GM18873 (cell line): ENCODE data around the gene KLF16.

ENCODE experiments used
- ATAC-seq: cut with Tn5 transposase; IDR thresholded peaks from one replicate; pipeline ENCODE4 v1.9.1; 2021; ENCODE audit warnings: mild to moderate bottlenecking, moderate library complexity, moderate number of reproducible peaks; ENCODE audit not compliant: unreplicated experiment, low FRiP score

KLF16 gene

DNA sequence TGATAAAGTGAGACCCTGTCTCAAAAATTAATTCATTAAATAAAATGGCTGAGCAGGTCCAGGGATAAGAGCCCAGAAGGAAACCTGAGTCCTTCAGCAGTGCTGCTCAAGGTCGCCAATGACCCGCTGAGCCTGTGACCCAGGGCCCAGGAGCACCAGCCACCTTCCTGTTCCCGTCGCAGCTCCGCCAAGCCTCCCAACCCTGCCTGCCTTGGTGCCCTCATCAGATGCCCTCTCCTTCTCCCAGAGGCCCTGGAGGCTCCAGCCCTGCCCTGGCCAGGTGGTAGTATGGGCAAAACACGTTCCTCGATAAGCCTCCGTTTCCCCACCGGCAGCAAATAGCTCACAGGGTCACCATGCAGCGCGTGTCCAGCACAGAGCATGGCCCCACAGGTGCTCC is 17.7 kb downstream of the KLF16 start:
- ATAC-seq: no peak

DNA sequence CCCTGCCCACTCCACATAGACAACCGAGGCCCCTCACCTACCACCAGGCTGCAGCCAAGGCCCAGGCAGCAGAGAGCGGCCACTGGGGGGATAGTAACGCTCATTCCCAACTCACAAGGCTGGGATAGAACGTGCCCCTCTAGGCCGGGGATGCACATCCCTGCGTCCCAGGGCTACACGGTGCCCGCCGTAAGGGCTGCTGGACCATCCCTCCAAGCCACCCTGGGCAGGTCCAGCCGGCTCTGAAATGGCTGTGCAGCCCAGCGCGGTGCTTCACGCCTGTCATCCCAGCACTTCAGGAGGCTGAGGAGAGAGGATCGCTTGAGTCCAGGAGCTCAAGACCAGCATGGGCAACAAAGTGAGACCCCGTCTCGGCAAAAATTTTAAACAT is 18.3 kb downstream of the KLF16 start:
- no peak for ATAC-seq

DNA sequence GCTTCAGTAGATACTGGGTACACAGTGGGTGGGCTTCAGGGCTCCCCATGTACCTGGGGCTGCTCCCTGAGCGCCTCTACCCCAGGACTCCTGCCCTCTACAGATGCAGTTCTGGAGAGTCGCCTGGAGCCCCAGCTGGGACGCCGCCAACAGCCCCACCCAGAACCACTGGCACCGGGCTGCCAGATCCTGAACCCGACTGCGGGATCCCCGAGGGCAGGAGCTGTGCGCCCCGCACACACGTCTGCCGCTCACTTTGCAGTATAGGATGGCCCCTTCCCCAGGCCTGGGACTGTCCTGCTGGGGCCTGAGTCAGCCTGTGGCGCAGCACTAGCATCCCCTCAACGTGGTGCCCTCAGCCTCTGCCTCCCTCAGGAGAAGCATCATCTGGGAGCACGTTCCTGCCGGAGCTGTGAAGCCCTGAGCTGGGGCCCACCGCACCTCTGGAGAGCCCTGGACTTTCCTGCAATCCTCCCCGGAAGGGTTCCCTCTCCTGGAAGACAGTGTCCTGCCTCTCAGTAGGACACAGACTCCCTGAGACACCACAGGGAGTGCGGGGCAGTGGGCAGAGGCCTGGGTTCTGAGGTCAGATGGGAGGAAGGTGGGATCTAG is 18.8 kb downstream of the KLF16 start:
- ATAC-seq: no peak

DNA sequence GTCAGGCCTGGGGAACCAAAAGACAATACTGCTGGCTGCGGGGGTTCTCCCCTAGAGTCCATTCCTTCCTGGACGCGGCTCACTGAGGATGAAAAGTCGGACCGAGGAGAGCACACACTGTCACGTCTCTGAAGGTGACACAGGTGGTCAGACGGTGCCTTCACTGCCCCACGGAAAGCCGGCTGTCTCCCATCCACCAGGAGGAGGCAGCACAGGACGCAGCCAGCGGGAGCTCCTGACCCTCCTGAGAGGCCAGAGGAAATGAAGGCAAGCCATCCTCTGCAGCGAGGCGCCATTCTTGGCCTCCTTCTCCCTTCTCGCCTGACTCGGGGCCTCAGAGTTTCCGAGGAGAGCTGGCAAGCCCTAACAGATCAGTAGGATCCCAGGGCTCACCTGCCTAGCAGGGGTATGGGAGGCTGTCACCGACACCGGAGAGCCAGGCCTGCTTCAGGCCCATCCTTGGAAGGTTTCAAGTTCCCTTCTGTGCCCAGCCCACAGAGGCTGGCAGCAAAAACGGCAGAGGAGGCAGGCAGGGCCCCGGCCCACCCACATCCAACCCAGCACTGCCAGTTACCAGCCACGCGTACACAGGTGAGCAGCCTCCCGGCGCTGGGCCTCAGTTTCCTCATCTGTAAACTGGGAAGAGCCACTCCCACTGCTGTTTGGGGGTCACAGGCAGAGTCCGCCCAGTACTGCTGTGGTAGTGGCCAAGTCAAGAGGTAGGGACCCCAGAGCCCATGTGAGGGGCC is 19.6 kb downstream of the KLF16 start:
- ATAC-seq: no peak

DNA sequence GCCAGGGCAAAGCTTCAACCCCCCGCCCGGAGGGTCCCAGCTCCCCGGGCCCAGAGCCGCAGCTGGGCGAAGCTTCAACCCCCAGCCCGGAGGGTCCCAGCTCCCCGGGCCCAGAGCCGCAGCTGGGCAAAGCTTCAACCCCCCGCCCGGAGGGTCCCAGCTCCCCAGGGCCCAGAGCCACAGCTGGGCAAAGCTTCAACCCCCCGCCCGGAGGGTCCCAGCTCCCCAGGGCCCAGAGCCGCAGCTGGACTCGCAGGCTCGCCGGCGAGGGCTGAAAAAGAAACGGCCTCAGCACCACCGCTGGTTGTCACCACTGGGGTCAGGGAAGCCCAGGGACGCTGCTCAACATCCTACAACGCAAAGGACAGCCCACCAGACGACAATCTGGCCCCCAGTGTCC is 20.3 kb downstream of the KLF16 start:
- no peak for ATAC-seq

DNA sequence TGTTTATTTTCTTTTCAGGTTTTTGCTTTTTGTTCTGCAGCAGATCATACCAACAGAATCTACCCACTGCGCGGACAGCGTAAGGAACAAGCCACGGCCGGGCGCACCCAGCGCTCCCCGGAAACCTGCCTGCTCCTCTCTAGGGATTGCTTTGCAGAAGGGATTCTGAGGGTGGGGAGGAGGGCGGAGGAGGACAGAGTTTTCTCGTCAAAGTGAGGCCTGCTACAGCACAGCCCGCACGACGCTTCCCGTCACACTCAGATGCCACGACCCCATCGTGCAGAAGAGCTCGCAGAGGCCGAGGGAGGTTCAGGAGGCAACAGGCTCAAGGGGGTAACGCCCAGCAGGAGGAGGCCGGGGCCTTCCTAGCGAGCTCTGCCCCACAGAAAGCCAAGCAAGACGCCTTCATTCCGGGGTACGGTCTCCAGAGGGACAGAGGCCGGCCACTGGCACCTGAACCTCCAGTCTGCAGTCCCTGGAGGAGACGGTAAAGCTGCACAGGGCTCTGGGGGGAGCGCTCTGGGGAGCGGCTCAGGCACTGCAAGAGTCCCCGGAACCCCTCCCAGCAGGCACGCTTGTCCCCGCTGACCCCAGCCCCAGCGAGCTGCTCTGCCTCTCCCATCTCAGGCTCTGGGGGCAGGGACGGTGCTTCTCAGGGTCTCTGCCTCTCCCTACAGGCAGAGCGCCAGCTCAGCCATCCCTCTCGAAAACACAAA is 22.0 kb downstream of the KLF16 start:
- ATAC-seq: no peak

DNA sequence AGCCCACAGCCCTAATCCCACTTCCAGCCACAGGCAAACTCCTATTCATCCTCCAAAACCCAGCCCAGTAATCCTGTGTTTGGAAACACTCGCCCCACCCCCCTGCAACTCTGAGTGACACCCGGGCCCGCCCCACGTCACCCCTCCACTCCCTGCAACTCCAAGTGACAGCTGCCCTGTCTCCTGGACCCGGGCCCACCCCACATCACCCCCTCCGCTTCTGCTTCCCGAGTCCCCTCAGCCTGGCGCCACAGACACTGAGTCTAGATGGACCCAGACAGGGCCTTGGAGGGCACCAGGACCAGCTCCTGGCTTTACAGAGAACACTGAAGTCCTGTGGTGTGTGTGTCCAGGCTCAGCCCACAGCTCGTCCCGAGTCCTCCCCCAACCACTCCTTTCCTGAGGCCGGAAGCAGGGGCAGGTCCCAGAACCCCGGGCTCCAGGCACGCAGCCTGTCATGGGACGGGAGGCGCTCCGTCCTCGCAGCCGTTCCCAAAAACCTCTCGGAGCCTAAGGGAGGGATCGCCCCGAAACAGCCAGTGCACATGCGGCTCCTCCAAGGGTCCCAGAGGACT is 22.8 kb downstream of the KLF16 start:
- no peak for ATAC-seq

DNA sequence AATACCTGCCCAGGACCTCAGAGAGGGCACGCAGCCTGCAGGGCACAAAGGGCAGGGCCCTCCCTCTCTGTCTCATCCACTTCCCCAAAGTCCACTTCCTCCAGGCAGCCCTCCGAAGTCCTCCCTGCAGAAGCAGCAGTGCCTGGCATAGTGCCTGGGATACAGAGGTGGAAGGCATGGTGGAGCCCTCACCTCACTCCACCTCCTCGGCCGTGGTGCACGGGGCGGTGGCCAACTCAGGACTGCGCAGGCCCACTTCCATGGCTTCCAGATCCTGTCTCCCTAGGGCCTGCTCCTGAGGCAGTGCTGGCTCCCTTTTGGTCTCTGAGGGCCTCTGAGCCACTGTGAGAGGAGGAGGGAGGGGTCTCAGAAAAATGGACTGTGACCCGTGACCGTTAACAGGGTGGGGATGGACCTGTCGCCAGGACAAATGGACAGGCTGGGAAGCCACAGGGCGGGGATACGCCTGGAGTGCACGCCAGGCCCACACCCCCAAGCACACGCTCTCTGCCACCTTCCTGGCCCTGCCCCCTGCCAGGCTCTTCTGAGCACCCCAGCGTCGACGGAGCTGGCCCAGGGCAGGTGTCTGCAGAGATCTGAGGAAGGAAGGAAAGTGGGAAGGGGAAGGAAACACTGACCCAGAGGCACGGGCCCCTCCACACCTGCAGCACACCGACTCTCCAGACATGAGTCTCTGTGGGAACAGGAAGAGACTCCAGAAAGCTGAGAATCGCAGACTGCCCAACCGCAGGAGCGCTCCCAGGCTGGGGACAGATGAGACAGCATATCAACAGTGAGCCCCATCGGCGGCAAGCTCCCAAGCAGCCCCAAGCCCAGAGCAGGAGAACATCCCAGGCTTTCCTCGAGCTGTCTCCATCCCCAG is 23.5 kb downstream of the KLF16 start:
- no peak for ATAC-seq

DNA sequence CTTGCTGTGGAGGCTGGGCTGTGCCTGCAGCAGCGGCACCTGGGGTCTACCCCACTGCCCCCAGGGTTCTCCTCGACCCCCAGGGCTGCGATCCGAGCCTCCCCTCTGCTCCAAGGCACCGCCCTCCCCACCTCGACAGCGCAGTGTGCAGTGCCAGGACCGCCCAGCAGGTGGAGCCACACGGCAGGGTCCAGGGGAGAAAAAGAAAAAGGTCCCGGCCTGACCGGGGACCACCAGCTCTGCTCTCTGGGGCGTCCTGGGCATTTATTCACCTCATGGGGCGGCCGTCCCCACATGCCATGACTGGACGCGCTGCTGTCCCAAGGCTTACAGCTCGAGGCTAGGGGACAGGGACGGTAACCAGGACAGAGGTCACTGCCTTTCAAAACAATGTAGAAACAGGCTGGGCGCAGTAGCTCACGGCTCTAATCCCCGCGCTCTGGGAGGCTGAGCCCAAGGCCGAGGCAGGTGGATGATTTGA is 25.7 kb downstream of the KLF16 start:
- no peak for ATAC-seq

DNA sequence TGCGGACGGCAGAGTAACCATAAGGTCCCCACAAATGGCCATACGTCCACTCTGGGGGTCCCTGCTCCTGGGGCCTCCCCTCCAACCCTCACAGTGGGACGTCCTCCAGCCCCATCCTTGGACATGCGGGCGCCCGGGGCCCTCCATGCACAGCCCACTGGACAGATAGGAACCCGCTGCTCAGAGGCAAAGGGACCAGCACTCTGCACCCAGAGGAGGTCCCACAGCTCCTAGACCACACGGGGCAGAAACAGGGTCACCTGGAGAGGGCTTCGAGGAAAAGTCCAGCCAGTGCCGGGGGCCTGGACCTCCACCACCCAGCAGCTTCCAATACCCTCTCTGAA is 26.2 kb downstream of the KLF16 start:
- no peak for ATAC-seq

DNA sequence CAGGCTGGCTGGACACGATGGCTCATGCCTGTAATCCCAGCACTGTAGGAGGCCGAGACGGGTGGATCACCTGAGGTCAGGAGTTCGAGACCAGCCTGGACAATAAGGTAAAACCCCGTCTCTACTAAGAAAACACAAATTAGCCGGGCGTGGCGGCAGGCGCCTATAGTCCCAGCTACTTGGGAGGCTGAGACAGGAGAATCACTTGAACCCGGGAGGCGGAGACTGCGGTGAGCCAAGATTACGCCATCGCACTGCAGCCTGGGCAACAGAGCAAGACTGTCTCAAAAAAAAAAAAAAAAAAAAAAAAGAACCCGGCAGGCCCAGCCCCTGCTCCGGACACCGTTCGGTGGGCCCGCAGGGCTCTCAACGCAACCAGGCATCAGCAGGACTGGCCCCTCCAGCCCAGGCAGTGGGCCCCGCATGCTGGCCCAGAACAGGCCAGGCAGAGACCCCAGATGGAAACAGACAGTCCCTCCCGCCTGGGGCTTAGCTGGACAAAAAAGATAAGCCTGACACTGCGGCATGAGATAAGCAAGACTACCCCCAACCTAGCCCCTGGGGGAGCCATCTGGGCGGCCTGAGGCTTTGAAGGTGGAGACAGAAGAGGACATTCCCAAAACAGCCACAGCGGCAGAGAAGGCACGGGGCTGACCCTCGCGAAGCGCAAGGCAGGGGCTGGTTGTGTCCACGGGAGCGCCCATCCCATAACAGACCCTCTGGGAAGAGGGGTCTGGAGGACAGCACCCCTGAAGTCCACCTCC is 26.7 kb downstream of the KLF16 start:
- no peak for ATAC-seq

DNA sequence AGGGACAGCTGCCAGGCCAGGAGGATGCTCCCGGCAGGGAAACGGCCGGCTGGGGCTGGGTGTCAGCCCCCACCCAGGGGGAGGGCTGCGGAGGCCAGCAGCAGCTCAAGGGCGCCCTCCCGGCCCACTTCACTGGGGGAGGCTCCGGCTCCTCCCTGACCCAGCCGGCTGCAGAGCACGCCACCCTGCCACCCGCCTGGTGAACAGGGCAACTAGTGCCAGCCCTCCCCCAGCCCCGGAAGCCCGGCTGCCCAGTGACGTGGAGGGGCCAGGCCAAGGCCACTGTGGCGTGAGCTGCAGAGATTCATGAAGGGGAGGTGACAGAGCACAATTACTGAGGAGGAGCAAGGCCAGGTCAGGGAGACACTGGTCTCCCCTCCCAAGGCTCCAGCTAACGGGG is 29.8 kb downstream of the KLF16 start:
- ATAC-seq: no peak

DNA sequence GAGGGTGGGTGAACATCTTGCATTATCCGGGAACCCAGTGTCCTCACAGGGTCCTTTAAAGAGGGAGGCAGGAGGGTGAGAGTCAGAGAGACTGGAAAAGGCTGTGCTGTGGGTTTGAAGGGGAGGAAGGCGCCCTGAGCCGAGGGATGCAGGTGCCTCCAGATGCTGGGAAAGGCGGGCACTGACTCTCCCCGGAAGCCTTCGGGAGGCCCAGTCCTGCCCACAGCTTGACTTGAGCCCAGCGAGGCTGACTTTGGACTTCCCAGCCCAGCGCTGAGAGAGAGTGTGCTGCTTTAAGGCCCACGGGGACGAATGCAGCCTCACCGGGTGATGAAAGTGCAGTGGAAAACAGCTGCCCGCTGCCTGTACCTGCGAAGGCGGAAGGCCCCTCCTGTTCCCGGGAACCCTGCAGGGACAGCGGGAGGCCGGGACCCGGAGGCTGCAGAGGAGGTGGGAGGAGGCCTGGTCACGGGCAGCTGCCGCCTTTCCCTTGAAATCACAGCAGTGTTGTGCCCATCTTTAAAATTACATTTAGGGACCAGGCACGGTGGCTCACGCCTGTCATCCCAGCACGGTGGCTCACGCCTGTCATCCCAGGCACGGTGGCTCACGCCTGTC is 31.2 kb downstream of the KLF16 start:
- no peak for ATAC-seq

DNA sequence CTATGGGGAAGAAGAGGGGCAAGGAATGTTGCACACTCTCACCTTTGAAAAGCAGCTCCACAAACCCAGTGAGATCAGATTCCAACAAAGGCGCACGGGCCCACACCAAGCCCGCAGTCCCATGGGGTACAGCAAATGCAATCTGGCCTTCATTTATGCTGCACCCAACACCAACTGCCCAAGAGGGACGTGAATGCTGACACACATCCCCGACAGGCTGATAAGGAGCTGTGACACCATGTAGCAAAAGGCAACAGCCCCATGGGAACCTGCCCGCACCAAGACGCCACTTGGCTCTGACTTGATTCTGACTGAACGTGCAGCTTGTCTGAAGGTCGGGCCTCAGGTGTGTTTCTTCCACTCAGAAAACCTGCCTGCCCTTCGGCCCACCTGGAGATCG is 32.4 kb downstream of the KLF16 start:
- ATAC-seq: no peak

DNA sequence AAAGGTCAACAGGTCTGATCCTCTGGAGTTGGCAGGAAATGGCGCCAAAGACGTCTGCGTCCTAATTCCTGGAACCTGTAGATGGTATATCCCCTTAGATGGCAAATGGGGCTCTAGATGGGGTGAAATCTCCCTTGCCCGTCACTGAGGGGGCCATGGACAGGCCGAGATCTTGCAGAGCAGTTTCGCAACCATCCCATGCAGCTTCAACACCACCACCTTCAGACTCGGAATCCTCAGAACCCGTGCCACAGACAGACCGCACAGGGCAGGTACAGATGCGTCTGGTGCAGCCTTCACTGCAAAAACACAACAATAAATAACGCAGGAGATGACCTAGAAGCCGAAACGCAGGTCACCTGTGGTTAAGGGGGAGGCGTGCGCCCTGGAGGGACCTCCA is 32.8 kb downstream of the KLF16 start:
- no peak for ATAC-seq

DNA sequence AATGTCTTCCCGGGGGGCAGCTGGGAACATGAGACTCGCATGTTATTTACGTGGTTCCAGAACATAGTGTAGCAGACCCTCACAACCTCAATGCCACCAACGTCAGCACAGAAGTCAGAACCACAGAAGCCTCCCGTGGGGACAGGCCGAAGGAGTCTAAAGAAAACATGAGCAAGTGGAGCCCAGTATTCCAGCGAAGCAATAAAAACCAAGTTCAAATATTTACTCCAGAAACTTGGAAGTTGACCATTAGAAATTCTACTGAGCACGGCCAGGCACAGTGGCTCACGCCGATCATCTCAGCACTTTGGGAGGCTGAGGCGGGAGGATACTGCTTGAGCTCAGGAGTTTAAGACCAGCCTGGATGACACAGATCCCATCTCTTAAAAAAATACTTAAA is 33.4 kb downstream of the KLF16 start:
- ATAC-seq: no peak

DNA sequence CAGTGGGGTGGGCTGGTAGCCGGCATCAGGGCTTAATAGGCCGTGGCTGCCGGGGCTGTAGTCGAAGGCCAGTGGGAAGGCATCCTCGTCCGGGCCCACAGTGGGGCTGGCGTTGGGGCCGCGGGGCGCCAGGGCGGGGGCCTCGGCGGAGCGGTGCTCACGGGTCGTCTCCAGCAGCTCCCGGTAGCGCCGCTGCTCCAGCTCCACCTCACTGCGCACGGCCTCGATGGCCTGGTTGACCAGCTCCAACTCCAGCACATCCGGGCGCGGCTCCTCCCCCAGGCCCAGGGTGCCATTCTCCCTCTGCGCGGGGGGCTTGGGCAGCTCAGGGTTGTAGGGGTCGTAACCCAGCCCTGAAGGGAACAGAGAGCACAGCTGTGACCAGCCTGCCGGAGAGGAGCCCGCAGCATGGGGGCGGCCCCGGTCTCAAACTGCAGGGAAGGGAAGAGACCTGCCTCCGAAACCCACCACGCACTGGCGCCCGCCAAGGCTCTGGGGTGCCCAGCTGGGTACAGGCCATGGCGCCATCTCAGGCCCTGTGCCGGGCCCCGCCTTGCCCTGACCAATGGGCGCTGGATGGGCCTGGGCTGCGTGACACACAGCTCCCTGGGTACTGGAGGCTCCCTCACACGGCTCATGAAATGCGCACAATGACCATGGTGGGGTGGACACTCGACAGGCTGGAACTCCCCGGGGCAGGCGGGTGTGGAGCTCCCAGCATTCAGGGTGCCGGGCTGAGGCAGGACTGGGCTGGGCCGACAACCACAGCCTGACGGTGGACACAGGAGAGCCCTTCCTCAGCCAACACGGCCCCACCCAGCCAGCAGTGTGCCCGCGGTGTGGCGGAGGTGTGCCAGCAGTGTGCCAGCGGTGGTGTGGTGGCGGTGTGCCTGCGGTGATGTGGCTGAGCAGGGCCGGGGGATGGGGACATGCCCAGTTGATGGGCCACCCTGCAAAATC is 34.8 kb downstream of the KLF16 start:
- no peak for ATAC-seq

DNA sequence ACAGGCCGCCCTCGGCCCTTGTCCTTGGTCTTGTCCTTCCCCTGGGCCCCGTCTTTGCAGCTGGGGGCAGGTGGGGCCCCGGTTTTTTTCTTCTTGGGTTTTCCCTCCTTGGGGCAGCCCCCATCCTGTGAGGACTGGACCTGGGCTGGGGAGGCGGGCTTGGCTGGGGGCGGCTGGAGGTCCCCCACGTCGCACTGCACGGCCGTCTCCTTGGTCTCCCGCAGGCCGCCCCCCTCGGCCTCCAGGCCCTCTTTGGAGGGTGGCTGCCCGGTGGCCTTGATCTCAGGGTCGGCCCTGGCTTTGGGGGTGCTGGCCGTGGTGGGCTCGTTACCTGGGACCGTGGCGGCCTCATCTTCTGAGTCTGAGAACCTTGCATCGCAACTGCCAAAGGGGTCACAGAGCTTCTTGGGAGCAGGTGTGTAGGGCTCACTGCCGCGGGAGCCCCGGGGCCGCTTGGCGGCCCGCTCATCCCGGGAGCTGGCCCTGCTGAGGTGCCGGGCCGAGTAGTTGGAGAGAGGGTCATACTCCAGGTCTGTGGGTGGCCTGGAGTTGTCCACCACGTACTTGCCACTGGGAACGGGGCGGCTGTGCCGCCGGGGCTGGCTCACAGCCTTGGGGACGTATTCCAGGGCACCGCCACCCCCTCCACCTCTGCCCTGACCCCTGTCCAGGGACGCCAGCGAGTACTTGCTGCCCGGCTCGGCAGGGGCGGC is 35.7 kb downstream of the KLF16 start:
- ATAC-seq: no peak
